ENCODE data around the gene JAK3.
A peak's percentile ranks its signal among the peaks of the same experiment; 100 is the strongest.
"Not testable (repeated sequence)": the region's sequence is repeated elsewhere in the genome, so short reads cannot be mapped to it uniquely, and the experiment has no call there.

Gene JAK3

DNA sequence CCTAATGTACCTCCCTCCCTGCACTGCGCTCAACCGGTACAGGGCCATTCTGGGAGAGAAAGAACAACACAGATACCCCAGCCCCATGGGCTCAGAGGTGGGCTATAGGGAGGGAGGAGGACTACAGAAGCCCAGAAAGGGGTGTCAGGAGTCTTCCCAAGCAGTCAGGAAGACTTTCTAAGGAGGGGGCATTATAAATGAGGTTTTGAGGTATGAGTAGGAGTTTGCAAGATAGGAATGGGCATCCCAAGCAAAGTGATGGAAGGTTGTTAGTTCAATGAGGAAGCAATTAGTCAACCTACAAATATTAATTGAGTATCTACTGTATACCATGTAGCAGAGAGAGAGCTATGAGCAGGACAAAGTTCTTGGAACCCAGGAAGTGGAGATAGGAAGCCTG is 59.1 kb downstream of the JAK3 start:
- no peak for DNase-seq (ENCODE audit: low spot score)

DNA sequence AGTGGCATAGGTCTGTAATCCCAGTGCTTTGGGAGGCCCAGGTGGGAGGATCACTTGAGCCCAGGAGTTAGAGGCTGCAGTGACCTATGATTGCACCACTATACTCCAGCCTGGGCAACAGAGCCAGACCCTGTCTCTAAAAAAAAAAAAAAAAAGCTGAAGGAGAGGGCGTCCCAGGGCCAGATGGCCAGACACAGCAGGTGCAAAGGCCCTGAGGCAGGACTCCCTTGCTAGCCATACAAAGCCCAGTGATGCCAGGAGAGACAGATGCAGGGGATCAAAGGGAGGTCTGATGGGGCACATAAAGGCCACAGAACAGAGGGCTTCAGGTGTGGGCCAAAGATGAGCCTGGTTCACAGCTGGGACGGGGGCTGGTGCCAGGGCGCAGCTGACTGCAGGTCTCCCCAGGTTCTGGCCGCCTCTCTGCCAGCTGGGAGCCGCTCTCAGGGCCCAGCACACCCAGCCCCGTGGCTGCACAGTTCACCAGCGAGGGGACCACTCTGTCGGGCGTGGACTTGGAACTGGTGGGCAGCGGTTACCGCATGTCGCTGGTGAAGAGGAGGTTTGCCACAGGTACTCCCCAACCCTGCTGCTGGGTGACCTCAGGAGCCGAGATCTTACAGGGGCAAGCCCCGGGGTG is 60.4 kb downstream of the JAK3 start:
- no peak for DNase-seq (ENCODE audit: low spot score)
- TF ChIP-seq CTCF (IDR thresholded peaks at IDR 0.05; ENCODE audit: extremely low read depth, missing control alignments), result no peak

More for the DNA sequence above, 59.1 kb downstream of the JAK3 start:
- TF ChIP-seq CTCF (IDR thresholded peaks at IDR 0.05; ENCODE audit: extremely low read depth, missing control alignments), result no peak

- peak; percentile 88 for DNase-seq (ENCODE audit: low spot score)
- TF ChIP-seq CTCF (IDR thresholded peaks at IDR 0.05; ENCODE audit: extremely low read depth, missing control alignments), result peak; percentile 73
These were observed 63.4 kb downstream of the JAK3 start for GRCh38 chr19:17784201-17785008.

DNA sequence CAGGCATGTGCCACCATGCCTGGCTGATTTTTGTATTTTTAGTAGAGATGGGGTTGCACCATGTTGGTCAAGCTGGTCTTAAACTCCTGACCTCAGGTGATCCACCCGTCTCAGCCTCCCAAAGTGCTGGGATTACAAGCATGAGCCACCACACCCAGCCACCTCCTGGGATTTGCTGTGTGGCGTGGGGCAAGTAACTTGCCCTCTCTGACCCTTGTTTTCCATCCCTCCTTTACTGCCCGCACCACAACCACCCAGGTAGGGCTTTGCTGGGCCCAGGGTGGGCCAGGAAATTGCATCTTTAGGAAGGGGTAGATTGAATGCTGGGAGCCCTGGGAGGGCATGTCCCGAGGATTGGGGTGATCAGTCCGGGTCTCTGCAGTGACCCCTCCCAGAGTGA is 64.1 kb downstream of the JAK3 start:
- DNase-seq (ENCODE audit: low spot score), result not testable (repeated sequence)

- no peak for TF ChIP-seq CTCF (IDR thresholded peaks at IDR 0.05; ENCODE audit: extremely low read depth, missing control alignments)
- DNase-seq (ENCODE audit: low spot score), result no peak
These were observed 67.0 kb downstream of the JAK3 start for GRCh38 chr19:17780781-17781180.

GRCh38 chr19:17778968-17779929 is 68.5 kb downstream of the JAK3 start:
- no peak for DNase-seq (ENCODE audit: low spot score)
- no peak for TF ChIP-seq CTCF (IDR thresholded peaks at IDR 0.05; ENCODE audit: extremely low read depth, missing control alignments)

DNA sequence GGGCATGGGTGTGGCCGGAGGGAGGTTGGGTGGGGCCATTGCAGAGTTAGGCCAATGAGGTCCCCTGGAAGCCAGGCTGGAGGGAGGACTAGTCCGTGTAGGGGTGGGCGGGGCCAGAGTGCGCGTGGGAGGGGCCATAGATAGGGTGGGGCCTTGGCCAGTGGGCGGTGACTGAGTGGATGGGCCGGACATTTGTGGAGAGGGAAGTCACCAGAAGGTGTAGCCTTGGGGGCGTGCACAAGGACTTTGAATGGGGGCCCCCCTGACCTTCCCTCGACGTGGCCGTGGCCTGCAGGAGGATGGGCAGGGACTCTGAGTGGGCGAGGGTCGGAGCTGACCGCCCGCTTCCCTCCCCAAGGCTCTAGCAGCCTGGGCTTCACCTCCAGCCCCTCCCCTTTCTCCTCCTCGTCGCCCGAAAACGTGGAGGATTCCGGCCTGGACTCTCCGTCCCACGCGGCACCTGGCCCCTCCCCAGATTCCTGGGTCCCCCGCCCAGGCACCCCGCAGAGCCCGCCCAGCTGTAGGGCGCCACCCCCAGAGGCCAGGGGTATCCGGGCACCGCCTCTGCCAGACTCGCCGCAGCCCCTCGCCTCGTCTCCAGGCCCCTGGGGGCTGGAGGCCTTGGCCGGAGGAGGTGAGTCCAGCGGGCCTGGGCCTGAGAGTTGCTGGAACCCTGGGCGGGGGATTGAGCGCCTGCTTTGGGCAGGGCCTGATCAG is 69.4 kb downstream of the JAK3 start:
- TF ChIP-seq CTCF (IDR thresholded peaks at IDR 0.05; ENCODE audit: extremely low read depth, missing control alignments), result no peak
- DNase-seq (ENCODE audit: low spot score), result peak; percentile 74

GRCh38 chr19:17777840-17778239 is 69.9 kb downstream of the JAK3 start:
- DNase-seq (ENCODE audit: low spot score), result not testable (repeated sequence)

All from GM20000 (cell line).